Measurements from ENCODE around the gene LMO4.
A peak's percentile ranks its signal among the peaks of the same experiment; 100 is the strongest.

Gene LMO4

DNA sequence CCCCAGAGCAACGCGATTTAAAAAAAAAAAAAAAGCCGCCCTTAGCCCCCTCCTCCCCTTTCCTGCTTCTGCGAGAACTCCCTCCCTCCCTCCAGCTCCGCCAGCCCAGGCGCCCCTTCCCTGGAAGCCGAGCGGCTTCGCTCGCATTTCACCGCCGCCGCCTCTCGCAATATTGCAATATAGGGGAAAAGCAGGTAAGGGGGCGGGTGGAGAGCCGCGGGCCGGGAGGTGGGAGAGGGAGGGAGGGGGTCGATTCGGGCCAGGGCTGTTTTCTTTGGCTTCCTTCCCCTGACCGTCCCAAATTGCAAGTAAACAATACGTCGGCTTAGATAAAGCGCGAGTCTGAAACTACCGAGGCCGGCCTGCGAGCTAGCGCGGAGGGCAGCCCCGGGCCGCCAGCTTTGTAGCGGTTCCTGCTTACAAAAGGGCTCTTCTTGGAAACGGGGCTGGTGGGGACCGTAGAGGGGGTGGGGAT, 408 bp downstream of the LMO4 start:
- DNase-seq: peak; percentile 38

DNA sequence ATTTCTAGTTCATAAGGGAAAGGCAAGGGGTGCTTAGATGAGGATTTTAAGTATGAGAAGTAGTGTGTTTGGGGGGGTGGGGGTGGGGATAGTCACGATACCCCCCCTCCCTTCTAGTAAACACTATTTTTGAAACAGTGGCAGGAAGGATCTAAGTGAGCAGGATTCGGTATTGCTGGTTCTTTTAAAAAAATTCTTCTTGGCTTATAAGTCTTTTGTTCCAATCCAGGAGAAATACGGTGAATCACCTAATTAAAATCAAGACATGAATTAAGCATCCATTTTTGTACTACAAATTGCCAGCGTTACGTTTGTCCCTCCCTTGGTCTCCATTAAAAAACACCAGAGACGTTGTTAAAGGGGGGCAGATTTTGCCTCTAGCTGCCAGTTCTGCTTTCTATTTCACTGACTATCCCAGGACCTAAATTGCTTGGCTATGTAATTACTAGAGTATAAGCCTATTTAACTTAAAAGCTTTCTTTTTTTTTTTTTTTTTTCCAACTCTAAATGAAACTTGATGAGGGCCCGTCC, 911 bp downstream of the LMO4 start:
- no peak for DNase-seq

DNA sequence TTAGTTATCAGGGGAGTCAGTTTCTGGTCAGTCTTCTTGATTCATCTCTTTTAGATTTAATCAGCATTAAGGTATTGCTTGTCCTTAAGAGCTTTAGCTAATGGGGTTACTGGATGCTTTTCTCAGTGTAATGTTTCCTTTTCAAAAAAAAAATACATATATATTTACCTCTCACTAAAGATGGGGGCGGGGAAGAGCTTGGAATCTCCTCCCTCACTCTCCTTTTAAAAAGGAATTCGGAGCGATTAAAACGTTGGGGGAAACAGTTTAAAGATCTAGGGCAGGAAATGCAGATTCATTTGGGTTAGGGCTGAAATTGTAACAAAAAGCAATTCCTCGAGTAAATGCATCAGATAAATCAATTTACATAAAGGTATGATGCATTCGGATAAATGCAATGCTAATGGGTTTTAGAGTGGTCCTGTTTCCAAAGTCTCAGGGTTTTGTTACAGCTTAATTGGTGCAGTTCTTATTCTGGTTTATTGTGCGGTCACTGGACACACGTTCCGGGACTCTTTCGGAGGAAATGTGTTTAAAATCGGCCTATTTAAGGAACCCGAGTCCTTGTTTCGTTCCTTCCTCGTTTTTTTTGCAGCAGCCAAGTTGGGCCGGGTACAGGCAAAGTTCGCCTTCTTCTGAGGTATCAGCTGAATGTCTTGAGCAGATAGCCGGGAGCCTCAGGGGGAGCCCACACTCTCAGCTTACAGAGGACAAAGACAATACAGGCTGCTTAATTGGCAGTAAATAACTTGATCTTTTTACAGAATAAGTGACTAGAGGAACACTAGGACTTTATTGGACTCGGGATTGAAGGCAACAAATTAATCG, 1.6 kb downstream of the LMO4 start:
- no peak for DNase-seq

DNA sequence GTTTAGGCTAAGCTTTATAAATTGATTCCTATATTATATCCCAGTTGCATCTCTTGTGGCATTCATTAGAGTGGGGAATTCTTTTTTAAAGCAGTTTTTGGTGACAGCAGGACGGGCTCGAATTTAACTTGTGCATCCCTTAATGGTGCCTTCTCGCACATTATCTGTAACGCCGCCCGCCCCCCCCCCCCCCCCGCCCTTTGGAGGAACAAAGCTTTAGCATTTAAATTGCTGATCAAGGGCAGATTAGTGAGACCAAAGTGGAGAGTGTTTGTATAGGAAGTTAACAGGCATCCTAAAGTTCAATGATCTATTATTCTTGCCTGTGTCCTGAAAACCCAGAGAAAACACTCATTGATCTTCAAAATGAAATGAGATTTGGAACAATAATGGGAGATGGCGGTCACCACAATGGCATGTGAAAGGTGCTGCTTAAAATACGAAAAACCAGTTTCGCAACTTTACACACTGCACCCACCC, 2.2 kb downstream of the LMO4 start:
- no peak for DNase-seq

DNA sequence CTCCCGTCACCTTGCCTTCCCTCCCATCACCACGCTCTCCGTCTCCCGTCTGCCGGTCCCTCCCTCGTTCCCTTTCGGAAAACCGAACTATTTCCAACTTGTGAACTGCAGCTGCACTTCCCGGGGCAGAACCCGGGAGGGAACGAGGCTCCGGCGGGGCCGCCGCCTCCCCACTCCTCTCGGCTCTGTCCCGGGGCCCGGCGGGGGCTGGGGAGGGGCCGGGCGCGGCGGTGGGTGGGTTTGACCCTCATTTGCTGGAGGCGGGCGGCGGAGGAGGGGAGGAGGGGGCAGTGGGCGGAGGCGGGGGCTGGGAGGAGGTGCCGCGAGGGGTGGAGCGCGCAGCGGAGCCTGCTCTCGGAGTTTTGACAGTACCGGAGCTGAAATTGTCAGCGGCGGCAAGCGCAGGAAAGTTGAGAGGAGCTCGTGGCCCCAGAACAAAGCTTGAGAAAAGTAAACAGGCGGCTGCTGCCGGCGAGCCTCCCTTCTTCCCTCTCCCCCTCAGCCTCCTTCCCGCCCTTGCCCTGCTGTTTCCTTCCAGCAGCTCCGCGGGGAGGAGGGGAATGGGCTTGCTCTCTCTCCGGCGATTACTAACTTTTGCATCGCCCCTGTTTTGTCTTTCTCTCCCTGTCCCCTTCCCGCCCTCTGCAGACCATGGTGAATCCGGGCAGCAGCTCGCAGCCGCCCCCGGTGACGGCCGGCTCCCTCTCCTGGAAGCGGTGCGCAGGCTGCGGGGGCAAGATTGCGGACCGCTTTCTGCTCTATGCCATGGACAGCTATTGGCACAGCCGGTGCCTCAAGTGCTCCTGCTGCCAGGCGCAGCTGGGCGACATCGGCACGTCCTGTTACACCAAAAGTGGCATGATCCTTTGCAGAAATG, 2.9 kb downstream of the LMO4 start:
- peak; percentile 70 for DNase-seq

DNA sequence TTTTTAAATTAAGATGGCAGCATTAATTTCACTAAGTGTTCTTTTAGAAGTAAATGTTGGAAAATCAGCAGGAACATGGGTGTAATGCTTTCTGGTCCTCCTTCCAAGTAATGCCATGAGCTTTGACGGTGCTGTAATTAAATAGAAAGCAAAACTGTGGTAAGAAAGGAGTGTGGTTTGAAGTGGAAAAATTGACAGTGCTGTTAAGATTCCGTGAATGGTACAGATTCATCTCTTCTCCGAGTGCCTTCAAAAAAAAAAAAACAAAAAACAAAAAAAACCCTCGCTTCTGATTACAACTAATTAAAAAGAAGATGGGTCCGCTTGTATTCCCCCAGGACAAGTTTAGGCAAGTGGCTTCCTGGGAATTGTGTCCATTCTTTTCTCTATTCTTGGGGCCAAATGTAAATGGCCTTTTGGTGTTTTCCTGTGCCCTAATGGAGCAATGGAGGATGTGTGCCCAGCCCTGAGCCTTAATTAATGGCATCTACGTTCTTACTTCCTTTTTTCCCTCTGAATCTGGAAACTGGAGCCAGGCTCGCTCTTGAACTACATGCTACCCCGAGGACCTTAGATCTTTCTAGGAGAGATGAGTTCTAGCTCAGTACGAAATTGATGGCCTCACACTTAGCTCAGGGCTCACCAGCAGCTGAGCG, 5.1 kb downstream of the LMO4 start:
- DNase-seq: no peak

DNA sequence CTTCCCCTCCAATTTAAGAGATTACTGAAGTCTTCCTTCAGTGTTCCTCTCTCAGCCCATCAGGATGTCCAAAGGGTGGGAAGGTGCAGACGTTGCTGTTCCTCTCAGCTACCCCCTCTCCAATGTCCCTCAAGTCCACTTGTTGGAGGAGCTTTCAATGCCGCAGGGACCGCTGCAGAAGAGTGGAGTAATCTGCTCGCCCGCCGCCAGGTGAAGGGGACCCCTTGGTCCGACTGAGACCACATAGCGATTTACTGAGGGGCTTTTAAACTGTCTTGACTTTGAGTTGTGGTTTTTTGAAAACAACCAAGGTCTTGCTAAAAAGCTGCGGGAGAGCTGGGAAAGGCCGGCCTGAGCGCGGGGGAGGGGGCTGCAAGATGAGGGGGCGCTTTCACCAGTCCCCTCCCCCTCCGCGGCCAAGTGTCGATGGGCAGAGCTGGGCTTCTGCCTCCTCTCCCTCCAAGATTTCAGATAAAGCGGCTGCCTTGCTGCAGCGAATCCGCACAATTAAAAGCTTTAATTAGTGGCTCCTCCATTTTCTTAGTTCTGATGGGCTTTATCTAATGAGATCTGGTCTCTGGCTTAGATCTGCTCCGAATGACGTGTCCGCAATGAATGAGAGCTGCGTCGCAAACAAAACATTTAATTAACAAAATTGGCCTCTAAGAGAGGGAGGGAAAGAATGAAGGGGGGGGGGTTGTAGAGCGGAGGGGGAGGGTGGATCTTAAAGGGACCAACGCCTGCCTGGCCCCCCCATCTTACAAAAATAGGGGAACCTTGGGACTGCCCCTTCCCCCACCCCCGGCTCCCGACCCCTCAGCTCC, 5.9 kb downstream of the LMO4 start:
- no peak for DNase-seq

DNA sequence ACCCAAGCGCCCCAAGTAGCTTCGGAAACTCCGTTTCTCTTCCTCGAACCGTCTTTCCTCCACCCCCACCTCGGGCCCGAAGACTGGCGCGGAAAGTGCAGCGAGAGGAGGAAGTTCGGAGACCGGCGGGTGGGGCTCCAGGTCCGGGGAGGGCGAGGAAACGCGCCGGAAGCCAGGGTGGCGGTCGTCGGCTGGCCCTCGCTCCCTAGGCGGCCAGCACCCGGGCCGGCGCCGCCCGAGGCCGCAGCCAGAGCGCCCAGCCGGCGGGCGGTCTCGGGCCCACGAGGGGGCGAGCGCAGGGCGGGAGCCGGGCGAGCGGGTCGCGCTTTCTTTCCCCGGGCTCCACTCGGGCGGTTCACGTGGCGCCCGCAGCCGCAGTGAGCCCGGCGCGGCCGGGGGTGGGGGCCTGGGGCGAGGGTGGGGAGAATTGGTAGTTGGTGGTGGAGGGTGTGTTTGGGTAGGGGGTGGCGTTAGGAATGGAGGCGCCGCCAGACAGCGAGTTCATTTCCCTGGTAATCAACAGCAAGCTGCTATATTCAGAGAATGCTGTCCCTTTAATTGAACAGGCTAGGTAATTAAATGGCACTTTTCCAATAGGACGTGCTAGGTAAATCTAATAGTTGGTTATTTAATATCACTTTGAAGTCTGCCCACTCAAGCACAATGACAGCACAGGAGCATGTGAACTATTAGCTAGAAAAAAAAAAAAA, 6.7 kb downstream of the LMO4 start:
- DNase-seq: peak; percentile 52

DNA sequence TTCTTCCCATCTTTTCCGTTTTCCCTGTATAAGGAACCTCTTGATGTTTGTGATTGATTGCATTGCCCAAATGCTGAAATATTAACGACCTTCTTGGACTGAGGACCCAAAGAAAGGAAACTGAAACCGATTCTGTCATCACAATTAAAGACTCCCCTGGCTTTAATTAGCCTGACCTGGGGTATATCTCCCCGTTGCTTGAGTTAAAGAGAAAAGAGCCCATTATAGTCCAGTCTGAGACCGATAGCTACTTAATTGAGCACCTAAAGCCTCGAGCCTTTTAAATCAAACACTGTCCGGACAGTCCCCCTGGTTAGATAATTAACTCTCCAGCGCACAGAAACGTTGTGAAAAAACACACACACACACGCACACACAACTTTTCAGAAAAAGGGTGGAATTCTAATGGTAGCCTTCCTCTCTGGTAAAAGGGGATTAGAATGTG, 8.0 kb downstream of the LMO4 start:
- no peak for DNase-seq

DNA sequence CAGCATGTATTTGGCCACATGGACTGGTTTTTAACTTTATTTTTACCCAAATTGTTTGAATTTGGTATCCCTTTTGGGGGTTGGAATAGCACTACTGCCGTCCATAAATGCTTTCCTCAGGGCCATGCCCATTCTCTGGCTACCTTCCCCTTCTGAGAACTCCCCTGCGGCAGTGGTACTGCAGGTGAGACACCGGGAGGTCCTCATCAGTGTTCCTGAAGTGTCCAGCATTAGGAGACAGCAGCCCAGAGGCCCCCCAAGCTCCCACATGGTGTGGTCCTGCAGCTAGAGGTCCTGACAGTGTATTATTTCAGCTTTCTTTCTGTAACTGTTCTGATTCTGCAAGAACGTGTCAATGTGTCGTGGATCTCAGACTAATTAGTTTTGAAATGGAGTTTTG, 8.9 kb downstream of the LMO4 start:
- no peak for DNase-seq

DNA sequence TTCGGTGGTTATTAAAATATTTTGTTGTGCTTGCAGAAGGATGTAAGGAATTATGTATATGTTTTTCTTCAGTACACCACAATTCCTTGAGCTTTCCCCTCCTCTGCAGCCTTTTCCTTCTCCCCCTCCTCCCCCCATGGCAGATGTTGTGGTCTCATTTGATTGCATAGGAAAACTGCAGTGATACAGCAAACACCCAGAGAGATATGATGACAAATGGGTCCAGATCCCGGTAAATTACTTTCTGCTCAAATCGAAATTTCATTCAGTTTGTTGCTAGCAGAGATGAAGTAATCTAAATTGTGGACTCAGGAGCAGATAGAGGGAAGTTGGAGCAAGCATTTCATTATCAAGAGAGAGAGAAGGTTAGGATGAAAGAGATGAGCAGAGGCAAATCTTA, 9.9 kb downstream of the LMO4 start:
- no peak for DNase-seq

DNA sequence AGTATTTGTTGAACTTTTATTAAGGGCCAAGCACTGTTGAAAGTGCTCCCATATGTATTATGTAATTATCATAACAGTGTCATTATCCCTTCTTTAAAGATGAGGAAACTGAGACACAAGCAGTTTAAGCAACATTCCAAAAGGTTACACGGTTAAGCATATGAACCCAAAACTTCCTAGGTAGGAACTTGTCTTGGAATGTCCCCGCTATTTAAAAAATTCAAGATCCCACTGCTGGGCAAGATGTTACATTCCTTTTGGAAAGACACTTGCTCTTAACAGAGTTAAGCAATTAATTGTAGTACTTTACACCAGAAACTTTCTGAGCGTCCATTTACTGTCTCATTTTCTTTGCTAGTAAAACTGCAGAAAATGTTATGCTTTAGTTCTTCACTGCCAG, 15.6 kb downstream of the LMO4 start:
- no peak for DNase-seq

DNA sequence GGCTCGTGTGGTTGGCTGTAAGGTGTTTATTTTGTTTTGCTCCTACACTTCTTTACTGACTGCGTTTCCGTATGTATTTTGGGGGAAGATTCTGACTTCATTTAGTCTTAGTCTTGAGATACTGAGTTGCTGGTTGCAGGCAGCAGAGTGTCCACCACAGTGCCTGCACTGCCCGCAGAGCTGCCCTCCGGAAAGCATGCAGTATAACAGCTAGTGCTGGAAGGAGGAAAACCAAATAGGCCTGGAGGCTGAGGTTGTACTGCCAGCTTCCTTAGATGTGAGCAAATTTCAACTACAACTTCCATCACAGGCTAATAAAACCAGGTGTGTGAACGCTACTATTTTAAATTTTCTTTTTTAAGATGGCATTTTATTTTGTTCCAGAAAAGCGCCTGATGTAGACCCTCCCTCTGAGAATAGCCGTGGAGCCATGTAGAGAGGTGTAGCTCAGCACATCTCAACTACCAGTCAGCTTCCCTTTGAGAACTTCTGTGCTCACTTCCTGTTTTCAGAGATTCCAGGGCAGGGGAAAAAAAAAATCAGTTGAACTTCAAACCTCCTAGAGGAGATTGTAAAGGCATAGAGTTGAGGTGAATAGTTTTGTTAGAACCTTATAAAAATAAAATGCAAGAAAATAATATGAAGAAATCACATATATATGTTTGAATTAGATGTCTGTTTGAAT, 17.6 kb downstream of the LMO4 start:
- no peak for DNase-seq

DNA sequence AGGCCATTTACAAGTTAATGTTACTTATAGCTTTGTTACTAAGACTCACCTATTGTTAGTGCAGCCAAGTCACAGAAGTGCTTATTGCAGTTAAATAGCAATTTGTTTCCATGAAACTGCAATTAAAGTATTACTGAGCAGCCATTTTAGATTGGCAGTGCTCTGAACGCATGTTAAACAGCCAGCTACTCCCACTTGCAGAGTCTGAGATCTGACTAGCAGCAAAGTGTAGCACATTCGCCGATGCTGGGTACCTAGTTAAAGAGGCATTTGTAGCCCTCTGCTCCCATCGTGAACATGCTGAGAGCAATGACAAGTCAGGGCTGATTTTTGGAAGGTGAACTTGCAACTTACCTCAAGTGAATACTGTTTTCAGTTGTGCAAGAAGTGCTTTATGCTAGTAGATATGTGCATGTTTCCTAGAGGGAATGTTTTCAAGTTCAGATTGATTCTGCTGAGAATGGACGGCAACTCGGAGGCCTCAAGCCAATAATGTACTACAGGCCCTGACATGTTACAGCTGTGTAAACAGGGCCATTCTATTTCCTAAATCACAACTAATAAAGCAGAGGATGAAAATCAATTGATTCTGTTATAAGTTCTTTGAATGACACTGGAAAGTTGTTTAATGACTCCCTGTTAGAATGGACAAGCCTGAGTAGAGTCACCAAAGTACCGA, 19.8 kb downstream of the LMO4 start:
- DNase-seq: no peak

DNA sequence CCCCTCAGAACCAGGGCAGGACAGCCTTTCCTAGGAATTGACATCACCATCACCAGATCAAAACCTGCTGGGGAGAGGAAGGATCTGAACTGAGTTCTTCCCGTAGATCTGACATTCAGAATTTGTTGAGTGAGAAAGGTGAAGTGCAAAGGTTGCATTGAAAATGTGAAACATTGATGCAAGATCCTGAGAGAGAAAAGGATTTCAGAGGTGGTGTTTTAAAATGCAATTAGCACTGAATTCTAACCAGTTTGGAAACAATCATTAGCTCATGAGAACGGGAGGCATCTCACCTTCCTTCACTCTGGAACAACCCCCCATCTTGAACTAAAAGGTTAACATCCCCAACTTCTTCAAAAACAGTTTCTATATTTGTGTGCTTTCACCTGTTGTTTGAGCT, 20.4 kb downstream of the LMO4 start:
- no peak for DNase-seq

DNA sequence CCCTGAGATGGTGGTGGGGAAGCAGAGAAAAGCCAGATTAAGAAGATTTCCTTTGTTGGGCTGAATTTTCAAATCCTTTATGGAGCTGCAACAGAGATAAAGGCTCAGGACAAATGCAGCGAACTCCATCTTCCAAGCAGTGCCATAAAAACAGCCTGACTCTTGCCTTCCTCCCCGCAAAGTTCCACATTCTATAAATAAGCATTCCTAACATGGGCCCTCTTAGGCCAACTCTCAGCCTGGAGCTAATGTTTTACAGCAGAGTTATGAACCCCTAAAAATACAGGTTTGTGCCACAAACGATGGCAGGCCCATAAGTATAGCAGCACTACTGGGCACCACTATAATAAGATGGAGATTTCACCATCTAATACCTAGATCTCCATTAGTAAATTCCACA, 27.2 kb downstream of the LMO4 start:
- no peak for DNase-seq

DNA sequence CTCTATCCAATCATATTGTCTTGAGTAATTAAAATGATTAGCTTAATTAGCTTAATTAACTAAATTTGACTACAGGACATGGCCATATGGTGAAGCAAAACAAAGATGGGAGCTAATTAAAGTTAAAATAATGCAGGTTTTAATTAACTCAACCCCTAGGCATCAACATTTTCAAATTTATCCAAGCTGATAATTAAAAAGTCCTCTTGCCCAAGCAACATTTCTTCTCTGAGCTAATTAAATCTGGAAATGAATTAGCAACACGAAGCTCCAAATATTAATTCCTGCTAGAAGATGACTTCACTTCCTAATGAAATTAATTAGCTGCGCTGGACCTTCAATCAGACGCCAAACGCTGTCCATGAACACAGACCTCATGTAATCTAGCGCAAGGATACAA, 27.9 kb downstream of the LMO4 start:
- no peak for DNase-seq

DNA sequence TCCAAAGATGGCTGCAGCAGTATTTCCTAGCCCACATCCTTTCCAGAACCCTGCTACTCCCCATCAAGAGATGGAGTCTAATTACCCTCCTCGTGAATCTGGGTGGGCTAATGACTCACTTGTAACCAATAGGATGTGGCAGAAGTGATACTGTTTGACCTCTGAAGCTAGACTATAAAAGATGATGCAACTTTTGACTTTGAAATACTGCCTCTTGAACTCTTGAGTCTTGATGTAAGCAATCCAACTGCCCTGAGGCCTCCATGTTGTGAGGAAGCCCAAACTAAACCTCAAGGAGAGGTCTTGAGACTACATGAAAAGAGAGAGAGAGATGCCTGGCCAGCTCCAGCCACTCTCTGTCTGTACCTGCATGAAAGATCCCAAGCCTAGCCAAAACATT, 29.5 kb downstream of the LMO4 start:
- DNase-seq: no peak

DNA sequence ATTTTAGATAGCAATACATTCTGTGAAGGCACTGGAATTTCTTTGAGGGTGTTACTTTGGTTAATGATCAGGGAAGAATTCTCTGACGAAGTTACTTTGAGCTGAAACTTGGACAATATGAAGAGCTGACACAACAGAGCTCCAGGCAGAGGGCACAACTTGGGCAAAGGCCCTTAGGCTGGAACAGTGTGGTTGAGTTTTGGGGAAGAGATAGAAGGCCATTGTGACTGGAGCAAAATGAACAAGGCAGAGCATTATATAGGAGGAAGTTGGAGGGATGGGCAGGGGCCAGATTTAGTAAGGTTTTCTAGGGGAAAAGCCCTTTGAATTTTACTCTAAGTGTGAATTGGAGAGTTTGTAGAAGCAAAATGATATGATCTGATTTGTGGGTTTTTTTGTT, 30.9 kb downstream of the LMO4 start:
- no peak for DNase-seq

All from activated effector memory CD4-positive, alpha-beta T cell treated with Interleukin-2 at 50 U/mL for 16 hours (primary cell).